Activated gamma-delta T cell treated with anti-CD3 and anti-CD28 coated beads, Interleukin-2, amount 50 U/mL, for 16 hours (primary cell): ENCODE measurements around the gene SLC4A4.

Experiments
- DNase-seq: peaks from one replicate; pipeline ENCODE4 v3.0.0-alpha.2; 2020; ENCODE audit warnings: low read depth

Gene SLC4A4

DNA sequence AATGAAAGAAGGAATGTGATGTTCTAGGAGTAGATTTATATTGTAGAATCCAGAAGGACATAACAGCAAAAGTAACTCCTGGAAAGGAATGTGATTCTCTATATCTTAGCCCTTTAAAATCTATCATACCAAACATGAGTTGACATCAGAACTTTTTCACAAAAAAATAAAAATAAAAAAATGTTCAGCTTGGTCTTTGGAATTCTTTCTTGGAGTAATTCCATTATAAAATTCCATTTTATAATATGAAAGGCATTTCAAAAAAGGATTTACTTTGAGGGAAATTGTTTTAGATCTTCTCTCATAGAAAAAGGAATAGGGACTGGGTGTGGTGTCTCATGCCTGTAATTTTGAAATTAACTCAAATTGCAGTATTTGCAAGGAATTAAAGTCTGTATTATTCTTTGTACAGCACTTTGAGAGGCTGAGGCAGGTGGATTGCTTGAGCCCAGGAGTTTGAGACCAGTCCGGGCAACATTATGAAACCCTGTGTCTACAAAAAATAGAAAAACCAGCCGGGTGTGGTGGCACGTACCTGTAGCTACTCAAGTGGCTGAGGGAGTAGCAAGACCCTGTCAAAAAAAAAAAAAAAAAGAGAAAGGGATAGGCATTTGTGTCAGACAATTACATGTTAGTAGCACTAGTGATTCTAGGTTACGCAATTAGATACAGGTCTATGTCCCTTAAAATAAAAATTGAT lies 134.9 kb downstream of the SLC4A4 start:
- DNase-seq: no peak

DNA sequence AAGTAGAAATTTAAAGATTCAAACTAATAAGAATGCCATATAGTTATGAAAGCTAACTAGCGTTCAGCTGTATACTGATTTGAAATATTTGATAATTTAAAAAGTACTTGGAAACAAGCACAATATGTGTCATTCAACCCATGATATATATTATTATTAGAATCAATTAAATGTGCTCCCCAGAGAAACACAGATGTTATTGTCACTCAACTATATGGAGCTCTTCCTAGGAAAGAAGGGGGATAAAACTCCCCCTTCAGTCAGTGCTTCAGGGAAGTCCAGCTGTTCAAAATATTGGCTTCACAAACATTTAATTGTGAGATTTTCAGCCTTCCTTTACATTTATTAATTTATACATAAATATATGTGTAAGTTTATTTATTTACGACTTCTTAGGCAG lies 135.9 kb downstream of the SLC4A4 start:
- DNase-seq: no peak

DNA sequence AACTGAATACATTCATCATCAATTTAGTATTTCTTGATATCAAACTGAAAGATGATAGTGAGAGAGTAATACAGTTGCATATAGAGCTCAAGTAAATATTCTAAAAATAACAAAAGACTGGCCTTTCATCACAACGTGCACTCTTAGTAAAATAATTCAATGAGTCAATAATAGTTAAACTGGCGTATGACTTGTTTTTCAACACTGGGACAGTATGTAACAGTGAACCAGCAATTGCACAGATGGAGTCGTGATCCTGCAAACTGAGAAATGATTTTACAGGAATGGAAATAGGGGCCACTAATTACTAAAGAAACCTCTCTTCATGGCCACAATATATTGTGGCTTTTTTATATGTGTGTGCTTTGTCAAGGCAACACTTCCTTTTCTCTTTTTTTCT lies 137.4 kb downstream of the SLC4A4 start:
- DNase-seq: no peak

DNA sequence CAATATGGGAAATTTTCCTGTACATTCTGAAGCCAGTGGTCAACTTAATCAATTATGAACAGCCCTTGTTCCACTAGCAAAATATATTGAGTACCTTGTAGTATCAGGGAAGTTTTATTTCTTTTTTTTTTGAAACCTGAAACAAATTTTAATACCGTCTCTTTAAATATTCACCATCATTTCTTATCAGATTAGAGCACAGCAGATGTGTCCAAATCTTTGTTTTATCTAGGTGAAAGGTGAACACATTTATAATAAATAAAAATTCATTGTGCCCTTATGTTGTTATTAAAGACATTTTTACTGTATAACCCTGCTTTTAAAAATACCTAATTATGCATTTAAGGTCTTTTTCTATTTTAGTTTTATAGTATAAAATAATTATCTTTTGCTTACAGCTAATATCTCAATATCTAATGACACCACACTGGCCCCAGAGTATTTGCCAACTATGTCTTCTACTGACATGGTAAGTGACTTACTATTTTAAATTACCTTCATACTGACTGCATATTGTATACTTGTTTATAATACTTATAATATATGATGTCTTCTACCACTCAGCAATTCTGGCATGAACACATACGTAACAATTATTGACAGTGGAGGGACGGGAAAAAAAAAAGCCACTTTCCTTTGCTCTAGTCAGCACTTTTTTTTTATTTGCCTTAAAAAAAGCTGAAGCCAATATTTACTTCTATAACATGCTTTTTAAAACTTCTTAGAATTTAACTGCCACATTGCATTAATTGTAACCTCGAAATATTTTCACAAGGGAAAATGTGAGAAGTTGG lies 147.9 kb downstream of the SLC4A4 start:
- no peak for DNase-seq

DNA sequence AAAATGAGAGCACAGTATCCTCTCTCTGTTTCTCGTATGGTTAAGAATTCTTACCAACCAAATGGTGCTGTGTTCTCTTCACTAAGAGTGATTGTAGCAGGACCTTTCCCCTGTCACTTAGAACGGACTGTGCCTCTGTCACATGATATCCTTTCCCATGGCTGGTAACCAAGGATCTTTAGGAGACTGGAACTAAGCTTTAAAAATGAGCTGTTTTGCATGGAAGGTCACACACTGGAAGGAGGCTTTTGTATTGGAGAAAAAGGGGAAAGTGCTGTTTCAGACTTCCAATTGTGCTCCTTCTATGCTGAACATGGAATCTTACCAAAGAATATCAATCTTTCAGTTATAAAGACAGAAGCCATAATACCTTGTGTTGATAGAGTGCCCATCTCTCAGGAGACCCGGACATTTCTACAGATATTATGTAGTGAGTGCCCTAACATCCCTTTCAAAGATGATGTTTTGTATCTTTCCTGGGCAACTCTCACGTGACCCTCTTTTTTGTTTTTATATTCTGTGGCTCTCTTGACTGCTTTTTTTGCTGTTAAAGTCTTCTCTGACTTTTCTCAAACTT lies 148.6 kb downstream of the SLC4A4 start:
- DNase-seq: no peak

DNA sequence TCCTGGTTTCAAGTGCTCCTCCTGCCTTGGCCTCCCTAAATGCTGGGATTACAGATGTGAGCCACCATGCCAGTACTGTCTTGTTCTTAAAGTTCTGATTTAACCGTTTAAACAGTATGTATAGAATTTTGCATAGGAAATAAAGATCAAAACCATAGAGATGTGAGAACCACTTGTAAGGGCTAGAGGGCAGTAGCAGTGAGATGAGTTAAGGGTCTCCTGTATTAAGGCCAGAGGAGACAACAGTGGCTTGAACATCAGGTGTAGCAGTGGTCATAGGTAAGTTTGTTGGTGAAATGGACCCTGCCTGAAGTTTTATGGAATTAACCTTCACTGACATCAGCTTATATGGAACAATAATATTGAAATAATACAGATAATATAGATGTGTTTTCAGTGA lies 155.7 kb downstream of the SLC4A4 start:
- no peak for DNase-seq

- DNase-seq: no peak
Observed at GRCh38 chr4:71495454-71495853, 156.6 kb downstream of the SLC4A4 start.

DNA sequence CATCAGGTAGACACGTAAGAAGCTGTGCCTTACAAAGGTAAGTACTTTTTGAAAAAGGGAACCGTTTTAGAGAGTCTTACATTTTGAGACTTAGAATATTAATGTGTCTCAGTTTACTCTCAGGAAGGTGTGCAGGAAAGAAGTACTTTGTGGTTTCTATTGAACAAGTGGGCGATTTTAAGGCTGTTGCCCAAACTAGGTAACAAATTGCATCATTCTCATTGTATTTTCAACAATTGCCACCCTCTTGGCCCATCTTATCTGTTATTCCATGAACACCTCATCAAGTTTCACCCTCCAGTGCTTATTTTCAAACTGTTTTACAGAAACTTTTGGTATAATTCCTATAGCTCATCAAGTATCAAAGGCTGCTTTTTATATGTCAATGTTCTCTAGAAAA lies 158.3 kb downstream of the SLC4A4 start:
- DNase-seq: no peak

DNA sequence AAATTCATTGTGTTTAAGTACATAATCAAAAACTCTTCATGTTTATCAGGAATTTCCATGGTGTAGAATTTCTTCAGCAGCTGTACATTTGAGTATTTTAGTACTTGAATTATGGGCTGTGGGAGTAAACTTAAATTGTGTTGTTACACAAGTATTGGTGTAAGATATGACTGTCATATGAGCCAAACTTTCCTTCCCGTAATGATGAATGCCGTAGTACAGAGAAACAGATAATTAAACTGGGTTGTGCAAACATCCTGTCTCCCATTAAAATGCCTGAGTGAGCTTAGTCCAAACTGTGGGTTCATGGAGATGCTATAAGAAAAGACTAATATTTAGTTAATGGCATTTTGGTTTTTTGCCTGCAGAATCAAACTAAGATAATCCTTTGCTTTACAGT lies 159.2 kb downstream of the SLC4A4 start:
- no peak for DNase-seq

DNA sequence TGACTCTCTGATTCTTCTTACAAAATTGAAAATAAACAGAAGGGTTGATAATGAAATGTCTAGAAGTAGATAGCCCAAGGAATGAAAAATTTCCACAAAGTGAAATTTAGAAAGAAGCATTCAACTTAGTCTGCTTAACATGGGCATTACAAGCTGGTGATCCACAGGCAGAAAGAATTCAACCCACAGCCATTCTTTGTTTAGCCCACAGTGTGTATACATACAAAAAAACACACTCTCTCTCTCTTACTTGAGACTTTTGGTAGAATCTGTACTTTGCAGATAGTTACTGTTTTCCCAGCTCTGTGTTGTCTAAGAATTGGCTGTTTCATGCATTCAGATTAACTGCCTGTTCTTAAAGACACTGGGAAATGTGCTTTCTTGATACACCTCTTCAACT lies 159.8 kb downstream of the SLC4A4 start:
- DNase-seq: no peak

GRCh38 chr4:71501992-71502391 lies 163.2 kb downstream of the SLC4A4 start:
- no peak for DNase-seq

DNA sequence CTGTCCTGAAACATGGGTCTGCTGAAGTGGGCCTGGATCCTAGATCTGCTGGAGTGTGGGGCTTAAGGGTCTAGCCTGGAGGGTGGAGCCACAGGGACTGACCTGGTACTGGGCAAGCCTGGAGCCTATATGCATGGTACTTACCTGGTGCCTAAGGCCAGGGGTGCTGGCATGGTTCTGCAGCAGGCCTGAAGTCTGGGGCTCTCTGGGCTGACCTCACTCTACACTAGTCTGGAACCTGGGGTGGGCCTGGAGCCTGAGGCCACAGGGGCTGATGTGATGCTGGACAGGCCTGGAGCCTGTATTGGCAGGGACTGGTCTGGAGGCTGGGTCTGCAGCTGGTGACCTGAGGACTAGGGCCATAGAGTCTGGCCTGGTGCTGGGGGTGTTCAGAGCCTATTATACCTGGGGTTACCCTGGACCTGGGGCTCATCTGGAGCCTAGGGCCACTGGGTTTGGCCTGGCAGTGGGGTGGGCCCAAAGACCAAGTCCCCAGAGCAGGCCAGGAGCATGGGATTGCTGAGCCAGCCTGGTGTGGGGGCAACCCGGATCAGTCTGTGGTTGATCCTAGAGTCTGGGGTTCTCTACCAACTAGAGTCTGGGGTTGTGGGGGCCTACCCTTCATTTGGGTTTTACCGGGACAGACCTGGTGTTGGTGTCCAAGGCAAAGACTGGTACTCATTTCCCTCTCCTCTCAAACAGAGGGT lies 179.6 kb downstream of the SLC4A4 start:
- DNase-seq: no peak

- DNase-seq: no peak
Observed at GRCh38 chr4:71520308-71520707, 181.5 kb downstream of the SLC4A4 start.

DNA sequence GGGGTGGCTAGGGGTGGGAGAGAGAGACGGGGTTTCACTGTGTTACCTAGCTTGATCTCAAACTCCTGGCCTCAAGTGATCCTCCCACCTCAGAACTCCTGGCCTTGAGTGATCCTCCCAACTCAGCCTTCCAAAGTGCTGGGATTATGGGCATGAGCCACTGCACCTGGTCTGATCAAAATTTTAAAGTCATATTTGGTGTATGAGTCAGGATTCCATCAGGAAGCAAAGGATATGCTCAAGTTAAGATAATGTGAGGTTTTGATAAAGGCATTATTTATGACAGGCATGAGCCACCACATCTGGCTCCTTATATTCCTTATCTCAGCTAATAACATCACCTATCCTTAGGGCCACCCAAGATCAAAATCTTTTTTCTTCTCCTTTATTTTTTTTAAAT lies 182.0 kb downstream of the SLC4A4 start:
- no peak for DNase-seq

DNA sequence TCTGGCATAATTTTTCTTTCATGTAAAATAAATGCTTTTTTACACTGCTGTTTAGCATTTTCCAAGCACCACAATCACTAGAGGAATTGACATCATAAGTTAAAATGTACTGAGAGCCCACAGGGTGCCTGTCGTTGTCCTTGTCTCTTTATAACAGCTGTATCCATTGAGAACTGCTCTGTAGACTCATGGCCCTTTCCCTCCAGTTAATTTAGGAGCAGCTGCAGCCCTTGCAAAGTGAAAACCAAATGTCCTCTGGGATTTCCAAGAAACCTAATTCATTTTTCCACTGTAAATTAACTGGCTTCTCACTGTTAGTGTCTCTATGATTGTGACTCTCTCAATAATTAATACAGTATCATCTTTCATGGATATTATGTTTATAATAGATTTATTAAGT lies 185.9 kb downstream of the SLC4A4 start:
- no peak for DNase-seq

GRCh38 chr4:71526637-71527406 lies 188.0 kb downstream of the SLC4A4 start:
- DNase-seq: no peak

GRCh38 chr4:71532407-71532806 lies 193.6 kb downstream of the SLC4A4 start:
- DNase-seq: no peak

- DNase-seq: no peak
Observed at GRCh38 chr4:71533121-71533520, 194.3 kb downstream of the SLC4A4 start.

GRCh38 chr4:71537551-71538065 lies 198.8 kb downstream of the SLC4A4 start:
- DNase-seq: no peak

DNA sequence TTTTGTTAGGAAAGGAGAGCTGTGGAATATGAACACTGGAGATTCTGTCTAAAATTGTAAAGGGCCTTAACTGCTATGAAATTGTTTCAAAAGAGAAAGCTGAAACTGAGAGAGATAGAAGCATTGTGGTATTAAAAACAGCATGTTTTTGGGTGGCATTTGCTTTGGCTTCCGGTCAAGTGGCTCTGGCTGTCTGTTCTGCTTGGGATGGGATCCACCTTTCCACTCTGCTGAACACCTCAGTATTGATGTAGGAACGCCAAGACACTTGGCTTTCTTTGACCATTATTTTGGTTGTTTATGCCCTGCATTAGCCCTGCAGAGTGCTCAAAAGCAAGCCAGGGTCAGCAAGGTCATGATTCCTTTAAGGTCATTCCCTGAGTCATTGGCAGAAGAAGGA lies 199.7 kb downstream of the SLC4A4 start:
- no peak for DNase-seq

DNA sequence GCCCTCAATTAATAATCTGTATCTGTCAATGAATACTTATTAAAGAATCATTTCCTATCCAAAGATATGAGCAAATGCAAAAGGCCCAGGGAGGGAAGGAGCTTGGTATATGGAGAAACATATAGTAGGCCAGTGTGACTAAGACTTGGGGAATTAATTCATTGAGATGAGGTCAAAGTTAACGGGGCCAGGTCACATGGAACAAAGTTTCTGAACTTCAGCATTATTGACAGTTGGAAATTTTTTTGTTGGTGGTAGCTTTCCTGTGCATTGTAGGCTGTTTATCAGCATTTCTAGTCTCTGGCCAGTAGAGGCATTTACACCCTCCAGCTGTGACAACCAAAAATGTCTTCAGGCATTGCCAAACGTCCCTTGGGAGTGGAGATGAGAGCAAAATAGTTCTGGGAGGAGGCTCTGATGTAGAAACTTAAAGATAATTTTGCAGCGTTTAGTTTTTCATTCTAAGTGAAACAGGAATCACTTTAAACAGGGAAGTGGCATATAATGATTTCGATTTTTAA lies 202.0 kb downstream of the SLC4A4 start:
- no peak for DNase-seq

DNA sequence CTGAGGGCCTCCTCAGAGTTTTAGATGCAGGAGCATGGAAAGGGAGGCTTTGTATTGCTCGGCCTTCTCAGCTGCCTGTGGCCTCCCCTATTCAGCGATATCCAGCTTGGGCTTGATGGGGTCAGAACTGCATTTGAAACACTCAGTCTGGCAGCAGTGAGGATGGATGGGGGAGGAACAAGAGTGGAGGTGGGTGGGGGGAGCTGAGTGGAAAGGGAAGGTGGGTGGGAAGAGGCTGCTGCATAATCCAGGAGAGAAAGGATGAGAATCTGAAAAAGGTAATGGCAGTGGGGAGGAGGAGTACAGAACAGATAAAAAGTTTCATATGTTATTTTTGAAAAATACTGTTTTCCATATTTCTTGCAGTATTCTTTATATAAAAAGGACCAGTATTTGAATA lies 202.7 kb downstream of the SLC4A4 start:
- no peak for DNase-seq
